SU-DHL-6 (cell line): ENCODE measurements around the gene ALAS2.

Source experiments
- H2AFZ ChIP-seq: fragments of 200-600 bp; sonication (generic); 2 replicates; pipeline ENCODE4 v1.6.1; 2014; ENCODE audit warnings: low read depth, mild to moderate bottlenecking, moderate library complexity, mixed read lengths, antibody characterized with exemption, low read length; ENCODE audit not compliant: severe bottlenecking
- H3F3A ChIP-seq: fragments of 200-600 bp; shearing (Covaris generic); 2 replicates; pipeline ENCODE4 v1.6.0; 2016; ENCODE audit warnings: antibody characterized with exemption, mild to moderate bottlenecking; ENCODE audit not compliant: insufficient read depth
- H3K27ac ChIP-seq: fragments of 200-600 bp; sonication (generic); 2 replicates; pipeline ENCODE4 v1.5.1; 2016; ENCODE audit warnings: low read depth, mild to moderate bottlenecking, low read length, moderate library complexity, mixed read lengths
- H3K27me3 ChIP-seq: fragments of 200-600 bp; sonication (generic), shearing (Covaris generic); 2 replicates; pipeline ENCODE4 v1.6.0; 2014; ENCODE audit warnings: mild to moderate bottlenecking, low read length
- H3K36me3 ChIP-seq: fragments of 200-600 bp; sonication (generic); 2 replicates; pipeline ENCODE4 v1.6.1; 2014; ENCODE audit warnings: mild to moderate bottlenecking, low read length, mixed read lengths
- H3K4me2 ChIP-seq: fragments of 300-600, 200-600 bp; shearing (Covaris generic), sonication (generic); 2 replicates; pipeline ENCODE4 v1.6.0; 2014; ENCODE audit warnings: low read length, low read depth, mild to moderate bottlenecking; ENCODE audit not compliant: poor library complexity, severe bottlenecking
- H3K4me3 ChIP-seq: fragments of 200-600 bp; sonication (generic); 2 replicates; pipeline ENCODE4 v1.5.1; 2014; ENCODE audit warnings: antibody characterized with exemption, low read length, mild to moderate bottlenecking, mixed read lengths; ENCODE audit not compliant: insufficient read depth, poor library complexity, severe bottlenecking
- H3K79me2 ChIP-seq: fragments of 200-600 bp; sonication (generic); 2 replicates; pipeline ENCODE4 v1.6.1; 2014; ENCODE audit warnings: mild to moderate bottlenecking, low read length, moderate library complexity; ENCODE audit not compliant: insufficient read depth
- H3K9ac ChIP-seq: fragments of 200-600 bp; sonication (generic); 2 replicates; pipeline ENCODE4 v1.7.0; 2014; ENCODE audit warnings: mild to moderate bottlenecking, low read length
- H3K9me2 ChIP-seq: fragments of 200-600 bp; sonication (generic); replicated peaks from 2 replicates; pipeline ENCODE4 v1.6.1; 2014; ENCODE audit warnings: low read length; ENCODE audit not compliant: insufficient read depth
- H3K9me3 ChIP-seq: fragments of 200-600 bp; sonication (generic); 2 replicates; pipeline ENCODE4 v1.6.1; 2014; ENCODE audit warnings: low read length, mixed read lengths; ENCODE audit not compliant: insufficient read depth
- H4K20me1 ChIP-seq: fragments of 200-600 bp; sonication (generic); 2 replicates; pipeline ENCODE4 v1.6.1; 2014; ENCODE audit warnings: low read depth, mild to moderate bottlenecking, antibody characterized with exemption, low read length, moderate library complexity, mixed read lengths
- CTCF ChIP-seq: fragments of 200-600 bp; sonication (generic); IDR thresholded peaks from one replicate; pipeline ENCODE4 v1.5.1; 2017; ENCODE audit warnings: antibody characterized with exemption, mild to moderate bottlenecking, low read length, moderate library complexity; ENCODE audit not compliant: insufficient read depth, poor library complexity, severe bottlenecking
- EZH2phosphoT487 ChIP-seq: fragments of 200-600 bp; sonication (generic), shearing (Covaris generic); conservative IDR thresholded peaks from 2 replicates; pipeline ENCODE4 v1.6.1; 2018; ENCODE audit warnings: mild to moderate bottlenecking, antibody characterized with exemption, low read length, moderate library complexity, mixed read lengths

The ALAS2 gene

GRCh38 chrX:55008571-55009358 lies 22.0 kb downstream of the ALAS2 start:
- no peak overlapping the region for H3K27ac ChIP-seq
- H3F3A ChIP-seq: no peaks in the 10 kb centered on the region
- no peak overlapping the region for H3K9ac ChIP-seq
- H3K9me2 ChIP-seq: no peaks in the 10 kb centered on the region
- H2AFZ ChIP-seq: no peak overlapping the region
- TF ChIP-seq CTCF: no peak
- TF ChIP-seq EZH2phosphoT487: no peak
- no peaks in the 10 kb centered on the region for H3K9me3 ChIP-seq
- H4K20me1 ChIP-seq: no peaks in the 10 kb centered on the region
- H3K4me2 ChIP-seq: no peak overlapping the region
- H3K36me3 ChIP-seq: no peaks in the 10 kb centered on the region
- no peak overlapping the region for H3K4me3 ChIP-seq
- H3K27me3 ChIP-seq: no peaks in the 10 kb centered on the region
- no peaks in the 10 kb centered on the region for H3K79me2 ChIP-seq

GRCh38 chrX:55007656-55008055 lies 23.1 kb downstream of the ALAS2 start:
- Histone ChIP-seq H4K20me1 (no peaks in the 10 kb centered on the region), H3K9ac (no peak overlapping the region), H3K9me3 (no peaks in the 10 kb centered on the region), H3K36me3 (no peaks in the 10 kb centered on the region), H3K4me3 (no peak overlapping the region), H3K27me3 (no peaks in the 10 kb centered on the region), H3K27ac (no peak overlapping the region), H2AFZ (no peak overlapping the region), H3K79me2 (no peaks in the 10 kb centered on the region), H3F3A (no peaks in the 10 kb centered on the region), H3K4me2 (no peak overlapping the region), H3K9me2 (no peaks in the 10 kb centered on the region)
- TF ChIP-seq EZH2phosphoT487 (no peak), CTCF (no peak)

GRCh38 chrX:55006827-55007621 lies 23.8 kb downstream of the ALAS2 start:
- H3K79me2 ChIP-seq: no peaks in the 10 kb centered on the region
- H3F3A ChIP-seq: no peaks in the 10 kb centered on the region
- no peak overlapping the region for H3K4me2 ChIP-seq
- H3K9me2 ChIP-seq: no peaks in the 10 kb centered on the region
- H3K27ac ChIP-seq: no peak overlapping the region
- no peaks in the 10 kb centered on the region for H3K36me3 ChIP-seq
- no peak overlapping the region for H2AFZ ChIP-seq
- H3K27me3 ChIP-seq: no peaks in the 10 kb centered on the region
- no peak overlapping the region for H3K9ac ChIP-seq
- H3K4me3 ChIP-seq: no peak overlapping the region
- no peak for TF ChIP-seq CTCF
- no peak for TF ChIP-seq EZH2phosphoT487
- no peaks in the 10 kb centered on the region for H3K9me3 ChIP-seq
- H4K20me1 ChIP-seq: no peaks in the 10 kb centered on the region
